Measurements from ENCODE around the gene MLEC. TPM values are rescaled to one million over a fixed set of nuclear protein-coding genes. Genes with fewer than 3 reads are reported as not detected.

Gene MLEC
- total RNA-seq, 1 donor from 2014 or later, result 172 TPM

DNA sequence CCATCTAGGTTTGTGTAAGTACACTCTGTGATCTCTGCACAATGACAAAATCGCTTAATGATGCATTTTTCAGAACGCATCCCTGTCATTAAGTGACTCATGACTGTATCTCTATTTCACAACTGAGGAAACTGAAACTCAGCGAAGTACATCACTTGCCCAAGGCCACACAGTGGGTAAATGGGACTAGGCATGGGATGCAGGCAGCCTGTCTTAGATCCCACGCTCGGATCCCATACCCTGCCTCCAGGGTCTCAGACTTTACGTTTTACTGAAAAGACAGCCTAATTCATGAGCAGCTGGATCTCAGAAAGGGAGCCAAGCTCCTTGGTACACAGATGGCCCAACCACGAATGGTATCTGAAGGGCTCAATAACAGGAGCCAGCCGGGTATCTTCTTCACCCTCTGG, 2.4 kb upstream of the MLEC start:
- Mint-ChIP-seq H3K4me3 (peak overlapping the region; percentile 78), H3K36me3 (no peaks in the 10 kb centered on the region), H3K4me1 (ENCODE audit: unreplicated experiment) (peaks cover 13% of the 10 kb centered on the region), H3K9me3 (no peaks in the 10 kb centered on the region), H3K27me3 (no peaks in the 10 kb centered on the region), H3K27ac (peak overlapping the region; percentile 48)
- no peak for DNase-seq (ENCODE audit: extremely low spot score, unreplicated experiment)
- no peak for TF ChIP-seq CTCF (conservative IDR thresholded peaks at IDR 0.05)

DNA sequence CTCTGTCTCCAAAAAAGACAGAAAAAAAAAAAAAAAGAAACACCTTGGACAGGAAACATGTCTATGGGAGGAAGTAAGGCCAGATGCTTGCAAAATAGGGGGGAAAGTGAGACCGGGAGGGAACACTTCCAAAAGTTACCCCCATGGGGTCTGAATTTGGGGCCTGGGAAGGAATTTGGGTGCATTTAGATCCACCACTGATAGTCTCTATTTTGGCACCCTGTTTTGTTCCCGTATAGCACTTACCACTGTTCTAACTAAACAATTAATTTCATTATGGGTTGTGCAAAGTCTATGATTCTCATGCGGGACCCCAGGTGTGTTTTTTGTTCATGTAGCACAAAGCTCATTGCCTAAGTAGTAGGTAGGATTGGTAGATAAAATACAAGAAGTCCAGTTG, 1.4 kb upstream of the MLEC start:
- Mint-ChIP-seq H3K36me3 (no peaks in the 10 kb centered on the region), H3K9me3 (no peaks in the 10 kb centered on the region), H3K4me1 (ENCODE audit: unreplicated experiment) (peaks cover 22% of the 10 kb centered on the region), H3K27me3 (no peaks in the 10 kb centered on the region), H3K27ac (no peak overlapping the region), H3K4me3 (peak overlapping the region; percentile 97)
- no peak for DNase-seq (ENCODE audit: extremely low spot score, unreplicated experiment)
- no peak for TF ChIP-seq CTCF (conservative IDR thresholded peaks at IDR 0.05)

DNA sequence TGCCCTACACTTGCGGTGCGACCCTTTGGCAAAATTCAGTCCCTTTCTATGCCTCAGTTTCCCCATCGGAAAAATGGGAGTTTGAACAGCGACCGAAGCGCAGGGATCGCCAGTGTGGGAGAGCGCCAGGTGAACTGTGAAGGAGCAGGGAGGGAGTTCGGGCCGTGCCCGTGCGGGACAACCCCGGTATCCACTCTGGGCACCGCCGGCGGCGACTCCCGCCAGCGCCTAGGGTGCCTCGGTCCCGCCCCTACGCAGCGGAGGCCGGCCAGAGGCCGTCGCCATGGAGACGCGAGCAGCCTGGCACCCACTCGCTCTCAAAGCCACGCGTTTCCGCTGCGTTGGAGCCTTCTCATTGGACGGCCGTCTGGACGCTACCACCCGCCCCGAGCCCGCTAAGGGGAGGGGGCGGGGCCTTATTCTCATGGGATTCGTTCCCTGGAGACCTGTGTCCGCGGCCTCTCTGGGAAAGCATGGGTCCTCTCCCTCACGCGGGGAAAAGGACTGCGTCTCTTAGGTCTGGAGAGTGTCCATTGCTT, 729 bp upstream of the MLEC start:
- peaks cover 29% of the 10 kb centered on the region for H3K4me1 Mint-ChIP-seq (ENCODE audit: unreplicated experiment)
- DNase-seq (ENCODE audit: extremely low spot score, unreplicated experiment), result peak; percentile 94
- H3K4me3 Mint-ChIP-seq, result peak overlapping the region; percentile 97
- no peaks in the 10 kb centered on the region for H3K27me3 Mint-ChIP-seq
- peak overlapping the region; percentile 95 for H3K27ac Mint-ChIP-seq
- no peaks in the 10 kb centered on the region for H3K9me3 Mint-ChIP-seq
- no peaks in the 10 kb centered on the region for H3K36me3 Mint-ChIP-seq
- no peak for TF ChIP-seq CTCF (conservative IDR thresholded peaks at IDR 0.05)

DNA sequence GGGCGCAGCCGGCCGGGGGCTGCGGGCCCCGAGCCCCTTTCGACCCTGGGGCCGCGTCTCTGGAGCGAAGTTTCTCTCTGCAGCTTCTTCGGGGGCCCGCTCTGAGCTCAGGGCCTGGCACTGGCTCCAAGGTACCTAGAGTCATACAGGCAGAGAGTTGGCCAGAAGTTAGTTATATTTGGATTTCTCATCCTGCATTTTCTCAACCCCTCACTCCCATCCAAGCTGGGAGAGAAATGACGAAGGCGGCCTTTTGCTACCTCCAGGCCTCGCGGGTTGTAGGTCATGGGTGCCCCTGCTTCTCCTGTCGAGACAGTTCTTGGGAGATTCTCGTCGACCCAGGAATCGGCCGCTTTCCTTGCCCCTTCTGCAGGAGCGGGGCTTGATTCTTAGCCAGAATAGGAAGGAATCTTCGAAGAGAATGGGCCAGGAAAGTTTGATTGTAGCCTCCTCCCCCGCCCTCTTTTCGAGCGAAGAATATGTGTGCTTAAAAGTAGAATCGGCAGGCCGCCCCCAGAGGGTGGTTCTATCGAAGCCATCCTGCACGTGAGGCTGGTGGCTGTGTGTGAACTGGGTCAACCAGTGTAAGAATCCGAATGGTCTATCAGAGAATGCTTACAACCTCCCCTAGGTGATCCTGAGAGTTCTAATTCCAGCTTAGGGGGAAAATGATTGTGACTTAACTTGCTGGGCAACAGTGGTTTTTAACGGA, 785 bp downstream of the MLEC start:
- Mint-ChIP-seq H3K4me3 (peak overlapping the region; percentile 91), H3K4me1 (ENCODE audit: unreplicated experiment) (peaks cover 45% of the 10 kb centered on the region), H3K27ac (peak overlapping the region; percentile 73), H3K27me3 (no peaks in the 10 kb centered on the region), H3K9me3 (no peaks in the 10 kb centered on the region), H3K36me3 (no peaks in the 10 kb centered on the region)
- DNase-seq (ENCODE audit: extremely low spot score, unreplicated experiment), result no peak
- no peak for TF ChIP-seq CTCF (conservative IDR thresholded peaks at IDR 0.05)

DNA sequence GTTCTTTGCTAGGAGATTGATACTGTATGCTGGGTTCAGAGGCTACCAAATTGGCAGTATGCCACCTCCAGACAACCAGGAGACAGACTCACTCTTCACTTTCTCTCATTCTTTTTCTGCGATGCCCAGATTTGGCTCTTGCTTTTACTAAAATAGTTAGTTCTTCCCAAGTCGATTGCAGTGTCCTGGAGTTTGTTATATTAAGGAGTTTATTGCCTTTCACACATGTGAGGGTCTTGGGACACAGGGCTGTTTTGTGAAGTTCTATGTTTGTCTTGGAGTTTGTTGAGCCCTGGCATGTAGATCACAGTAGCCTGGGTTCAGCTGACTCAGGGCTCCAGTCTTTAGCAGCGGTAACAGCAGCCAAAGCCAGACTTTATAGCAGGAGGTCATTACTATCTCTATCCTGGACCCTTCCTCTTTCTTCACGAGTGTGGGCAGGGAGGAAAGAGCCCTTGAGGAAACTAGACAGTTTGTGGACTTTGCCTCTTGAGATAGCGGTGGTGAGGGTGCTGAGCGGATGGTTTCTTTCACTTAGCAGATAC, 1.6 kb downstream of the MLEC start:
- DNase-seq (ENCODE audit: extremely low spot score, unreplicated experiment), result no peak
- H3K27me3 Mint-ChIP-seq, result no peaks in the 10 kb centered on the region
- peaks cover 47% of the 10 kb centered on the region for H3K4me1 Mint-ChIP-seq (ENCODE audit: unreplicated experiment)
- peaks cover under 1% of the 10 kb centered on the region for H3K36me3 Mint-ChIP-seq
- peak overlapping the region; percentile 91 for H3K4me3 Mint-ChIP-seq
- no peak for TF ChIP-seq CTCF (conservative IDR thresholded peaks at IDR 0.05)
- H3K9me3 Mint-ChIP-seq, result no peaks in the 10 kb centered on the region
- peak overlapping the region; percentile 73 for H3K27ac Mint-ChIP-seq
